ENCODE results near the gene CXCL17. TPM values are rescaled to one million over a fixed set of nuclear protein-coding genes. Genes with fewer than 3 reads are reported as not detected.
A peak's percentile ranks its signal among the peaks of the same experiment; 100 is the strongest.

The CXCL17 gene
- total and polyA plus RNA-seq, 2 experiments from 2014 or later: 0.39 TPM; not detected in 1

GRCh38 chr19:42474743-42475142 lies 32.0 kb upstream of the CXCL17 start:
- peaks cover 58% of the 10 kb centered on the region for H3K4me1 ChIP-seq (ENCODE audit: insufficient read depth)
- H3K4me3 ChIP-seq: no peak overlapping the region
- H4K20me1 ChIP-seq (replicated peaks; ENCODE audit: insufficient read depth): no peaks in the 10 kb centered on the region
- Mint-ChIP-seq H3K4me3 (peak overlapping the region; percentile 1; the same call in 1 of the 3 replicates), H3K27ac (peak overlapping the region; percentile 93), H3K36me3 (ENCODE audit: low read depth) (peaks cover 3% of the 10 kb centered on the region), H3K9me3 (peaks cover 2% of the 10 kb centered on the region; the same call in 1 of the 3 replicates), H3K4me1 (peaks cover 54% of the 10 kb centered on the region), H3K27me3 (ENCODE audit: insufficient read depth, low read depth, poor library complexity) (peaks cover 4% of the 10 kb centered on the region)
- DNase-seq (ENCODE audit: low spot score): no peak
- no peaks in the 10 kb centered on the region for H3K36me3 ChIP-seq (ENCODE audit: insufficient read depth)
- no peaks in the 10 kb centered on the region for H3K9me2 ChIP-seq (ENCODE audit: insufficient read depth)
- H3K4me2 ChIP-seq: peak overlapping the region; percentile 35
- peak; percentile 11; the same call in 2 of the 3 replicates for ATAC-seq
- H3K27me3 ChIP-seq (ENCODE audit: insufficient read depth): no peaks in the 10 kb centered on the region
- TF ChIP-seq JUNB (IDR thresholded peaks at IDR 0.05; ENCODE audit: unreplicated experiment) (no peak), EZH2phosphoT487 (IDR thresholded peaks at IDR 0.05; ENCODE audit: unreplicated experiment) (no peak), ZNF114 (CRISPR knock-in tag; IDR thresholded peaks at IDR 0.05) (no peak), ZNF331 (CRISPR knock-in tag; IDR thresholded peaks at IDR 0.05; ENCODE audit: low read depth) (no peak), POLR2AphosphoS5 (IDR thresholded peaks at IDR 0.05; ENCODE audit: low read depth) (no peak), ETS1 (IDR thresholded peaks at IDR 0.05) (no peak)
- H2AFZ ChIP-seq: no peak overlapping the region
- peak overlapping the region; percentile 98 for H3K27ac ChIP-seq (ENCODE audit: low read depth)
- no peaks in the 10 kb centered on the region for H3K79me2 ChIP-seq (replicated peaks; ENCODE audit: insufficient read depth)
- peaks cover 16% of the 10 kb centered on the region for H3F3A ChIP-seq (replicated peaks; ENCODE audit: low read depth)

DNA sequence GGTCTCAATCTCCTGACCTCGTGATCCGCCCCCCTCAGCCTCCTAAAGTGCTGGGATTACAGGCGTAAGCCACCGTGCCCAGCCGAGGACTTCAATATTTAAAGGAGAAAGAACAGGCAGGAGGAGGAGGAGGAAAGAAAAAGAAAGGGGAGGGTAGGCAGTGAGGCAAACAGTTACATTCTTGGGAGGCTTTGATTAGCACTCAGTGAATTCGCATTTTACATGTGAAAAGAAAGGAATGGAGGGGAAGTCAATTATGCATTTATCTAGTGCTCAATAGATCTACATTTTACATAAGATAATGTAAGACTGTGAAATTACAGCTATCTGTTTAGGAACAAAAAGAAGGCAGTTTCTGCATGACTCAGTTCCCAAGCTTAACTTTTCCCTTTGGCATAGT lies 30.9 kb upstream of the CXCL17 start:
- H3K4me1 Mint-ChIP-seq: peaks cover 54% of the 10 kb centered on the region
- H3K27ac Mint-ChIP-seq: peak overlapping the region; percentile 93

More for the DNA sequence above, 30.9 kb upstream of the CXCL17 start:
- H3K27ac ChIP-seq (ENCODE audit: low read depth): peak overlapping the region; percentile 98
- no peak overlapping the region for H3K4me3 ChIP-seq
- peak; percentile 90 for DNase-seq (ENCODE audit: low spot score)
- H3K9me2 ChIP-seq (ENCODE audit: insufficient read depth): no peaks in the 10 kb centered on the region
- no peaks in the 10 kb centered on the region for H3K27me3 ChIP-seq (ENCODE audit: insufficient read depth)
- no peaks in the 10 kb centered on the region for H3K36me3 ChIP-seq (ENCODE audit: insufficient read depth)
- TF ChIP-seq NANOG (IDR thresholded peaks at IDR 0.05; ENCODE audit: borderline replicate concordance) (peak; percentile 54; the same call in 1 of the 2 replicates), EZH2 (IDR thresholded peaks at IDR 0.05; ENCODE audit: low read depth, unreplicated experiment) (no peak), ETS1 (IDR thresholded peaks at IDR 0.05) (no peak)
- H3K27me3 Mint-ChIP-seq (ENCODE audit: insufficient read depth, low read depth, poor library complexity): peaks cover 4% of the 10 kb centered on the region
- H3K36me3 Mint-ChIP-seq (ENCODE audit: low read depth): no peaks in the 10 kb centered on the region
- peaks cover 58% of the 10 kb centered on the region for H3K4me1 ChIP-seq (ENCODE audit: insufficient read depth)
- H4K20me1 ChIP-seq (replicated peaks; ENCODE audit: insufficient read depth): no peaks in the 10 kb centered on the region
- no peaks in the 10 kb centered on the region for H3K79me2 ChIP-seq (replicated peaks; ENCODE audit: insufficient read depth)
- H3K4me2 ChIP-seq: peak overlapping the region; percentile 35
- no peak overlapping the region for H3K4me3 Mint-ChIP-seq
- peak; percentile 79 for ATAC-seq
- peaks cover 16% of the 10 kb centered on the region for H3F3A ChIP-seq (replicated peaks; ENCODE audit: low read depth)
- H2AFZ ChIP-seq: no peak overlapping the region
- no peaks in the 10 kb centered on the region for H3K9me3 Mint-ChIP-seq

All from GM23338 (cell line).